IPS-11a (cell line): ENCODE measurements around the gene ZNF329.
A peak's percentile ranks its signal among the peaks of the same experiment; 100 is the strongest.
"Not testable (repeated sequence)": the region's sequence is repeated elsewhere in the genome, so short reads cannot be mapped to it uniquely, and the experiment has no call there.

Experiments used
- H3K4me3 ChIP-seq: one replicate; pipeline ENCODE4 v1.5.1; 2013; ENCODE audit warnings: low read depth, low read length, control low read depth

The ZNF329 gene

DNA sequence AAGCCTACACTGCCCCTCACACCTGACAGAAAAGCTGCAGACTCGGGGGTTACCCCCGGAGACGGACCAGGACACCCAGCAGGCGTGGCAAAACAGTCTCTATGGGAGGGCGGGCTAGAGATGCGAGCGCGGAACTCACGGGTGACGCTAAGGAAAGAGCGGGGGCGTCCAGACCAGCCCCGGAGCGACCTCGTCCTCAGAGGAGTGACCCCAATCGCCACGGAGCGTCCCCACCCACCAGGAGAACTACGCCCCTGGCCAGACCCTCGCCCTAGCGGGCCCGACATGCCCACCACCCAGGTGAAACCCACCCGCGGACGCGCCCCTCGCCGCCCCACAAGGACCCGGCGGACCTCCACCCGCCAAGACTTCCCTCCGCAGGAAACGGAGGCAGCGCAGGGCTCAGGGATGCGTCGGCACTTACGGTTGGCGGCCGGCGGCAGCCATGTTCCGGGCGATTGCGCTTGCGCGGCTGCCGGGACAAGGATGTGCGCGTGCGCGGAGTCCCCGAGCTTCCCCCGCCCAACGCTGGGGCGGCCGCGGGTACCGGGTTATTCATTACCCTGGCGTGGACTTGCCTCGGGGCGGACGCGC, at the start of gene ZNF329:
Gene ZNF329, minus strand, starts transcription at position 462 of the 594 bp plus-strand sequence. CDS start 21,286 bp downstream, outside the sequence.
- H3K4me3 ChIP-seq: peak within 1 kb of the TSS; percentile 92

DNA sequence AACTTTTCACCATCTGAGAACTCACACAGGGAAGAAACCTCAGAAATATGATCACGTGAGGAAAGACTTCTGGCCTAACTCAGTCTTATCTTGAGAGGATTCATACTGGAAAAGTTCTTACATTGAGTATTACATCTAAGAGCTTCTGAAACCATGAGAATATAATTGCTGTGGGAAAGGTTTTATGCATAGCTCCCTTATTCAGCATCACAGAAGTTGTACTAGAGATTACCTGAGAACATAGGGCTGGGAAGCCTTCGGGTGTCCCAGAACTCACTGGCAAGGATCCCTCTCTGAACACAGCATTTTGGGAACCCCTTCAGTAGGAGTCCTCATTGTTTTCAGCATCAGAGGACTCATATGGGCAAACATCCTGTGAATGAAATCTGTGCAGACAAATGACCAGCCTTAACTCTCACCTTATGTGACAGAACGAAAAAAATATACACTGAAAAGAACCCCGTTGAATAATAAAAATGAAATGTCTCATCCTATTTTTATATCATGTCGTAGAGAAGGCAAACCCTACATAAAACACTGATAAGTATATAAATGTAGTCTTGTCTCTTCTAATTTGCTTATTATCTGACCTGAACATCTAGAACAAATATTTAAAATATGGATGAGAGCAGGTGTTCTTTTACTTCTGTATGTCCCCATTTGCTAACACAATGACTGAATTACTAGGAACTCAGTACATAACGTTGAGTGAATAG, 46.5 kb upstream of the ZNF329 start:
- H3K4me3 ChIP-seq: no peak overlapping the region

DNA sequence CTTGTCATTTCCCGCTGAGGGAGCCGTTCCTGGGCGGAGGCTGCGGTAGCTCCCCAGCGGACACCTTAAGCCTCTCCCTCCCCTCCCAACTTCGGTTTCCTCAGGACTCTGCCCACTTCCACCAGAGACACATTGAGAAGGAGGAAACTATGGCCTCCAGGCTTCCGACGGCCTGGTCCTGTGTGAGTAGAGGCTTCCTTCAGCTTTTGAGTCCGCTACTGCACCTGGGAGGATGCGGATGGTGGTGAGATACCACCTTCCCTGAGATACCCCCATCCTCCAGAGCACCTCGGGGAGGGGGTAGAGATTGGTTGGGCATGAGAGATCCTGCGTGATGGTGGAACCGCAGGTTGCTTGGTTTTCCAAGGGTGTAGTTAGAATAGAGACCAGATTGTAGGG, 33.2 kb upstream of the ZNF329 start:
- H3K4me3 ChIP-seq: peak overlapping the region; percentile 98

DNA sequence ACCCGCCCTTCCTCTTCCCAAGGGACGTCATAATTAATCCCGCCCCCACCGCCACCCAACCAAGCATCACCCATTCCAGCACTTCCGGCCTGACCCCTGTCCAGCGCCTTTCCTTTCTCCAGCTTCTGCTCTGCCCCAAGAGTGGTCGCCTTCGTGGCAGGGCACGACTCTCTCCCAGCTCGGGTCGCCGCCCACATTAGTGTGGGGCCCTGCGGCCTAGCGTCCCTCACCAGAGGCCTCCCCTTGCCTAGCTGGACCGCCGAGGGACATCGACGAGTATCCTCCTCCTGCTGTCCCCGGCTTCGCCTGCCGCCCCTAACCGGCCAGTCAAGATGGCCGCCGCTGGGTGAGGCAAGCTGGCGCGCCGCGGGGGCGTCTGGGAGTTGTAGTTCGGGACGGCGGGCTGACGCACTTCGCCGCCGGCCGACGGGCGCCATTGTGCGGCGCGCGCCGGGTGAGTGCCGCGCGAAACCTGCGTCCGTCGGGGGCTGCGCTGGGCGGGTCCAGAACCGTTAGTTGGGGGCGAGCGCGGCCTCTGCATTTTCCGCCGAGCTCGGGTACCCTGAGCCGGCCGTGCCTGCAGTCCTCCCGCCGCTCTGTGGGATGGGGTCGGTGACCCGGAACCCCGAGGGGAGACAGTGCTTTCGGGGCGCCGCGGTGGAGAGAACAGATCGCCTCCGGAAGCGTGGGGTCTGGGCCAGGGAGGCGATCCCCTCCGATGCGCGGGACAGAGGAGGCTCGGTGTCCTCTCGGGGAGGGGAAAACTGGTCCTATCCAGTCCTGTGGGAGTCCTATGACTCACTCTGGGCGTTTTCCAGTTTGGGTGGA, 32.6 kb upstream of the ZNF329 start, which contains the start of gene ZNF274:
Gene ZNF274, plus strand, starts transcription at position 73 of the 828 bp plus-strand sequence. CDS start 905 bp downstream, outside the sequence.
- H3K4me3 ChIP-seq: peak within 1 kb of the TSS; percentile 98

DNA sequence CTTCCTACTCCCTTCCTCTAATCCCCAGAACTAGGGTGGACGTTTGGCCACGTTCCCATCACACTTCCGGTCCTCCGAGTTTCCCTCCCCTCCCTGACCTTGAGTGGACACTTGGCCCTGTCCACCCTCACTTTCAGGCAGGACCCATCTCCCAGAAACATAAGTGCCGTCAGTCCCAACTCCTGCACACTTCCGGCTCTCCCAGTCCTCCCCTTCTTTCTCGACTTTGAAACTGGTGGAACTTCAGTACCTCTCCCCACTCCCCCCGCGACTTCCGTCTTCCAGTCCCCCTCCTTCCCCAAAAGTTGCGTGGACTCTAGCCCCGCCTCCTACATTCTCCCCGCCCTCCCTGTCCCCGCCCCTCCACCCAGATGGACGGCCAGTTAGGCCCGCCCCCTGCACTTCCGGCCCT, 32.0 kb upstream of the ZNF329 start:
- peak overlapping the region; percentile 30 for H3K4me3 ChIP-seq

DNA sequence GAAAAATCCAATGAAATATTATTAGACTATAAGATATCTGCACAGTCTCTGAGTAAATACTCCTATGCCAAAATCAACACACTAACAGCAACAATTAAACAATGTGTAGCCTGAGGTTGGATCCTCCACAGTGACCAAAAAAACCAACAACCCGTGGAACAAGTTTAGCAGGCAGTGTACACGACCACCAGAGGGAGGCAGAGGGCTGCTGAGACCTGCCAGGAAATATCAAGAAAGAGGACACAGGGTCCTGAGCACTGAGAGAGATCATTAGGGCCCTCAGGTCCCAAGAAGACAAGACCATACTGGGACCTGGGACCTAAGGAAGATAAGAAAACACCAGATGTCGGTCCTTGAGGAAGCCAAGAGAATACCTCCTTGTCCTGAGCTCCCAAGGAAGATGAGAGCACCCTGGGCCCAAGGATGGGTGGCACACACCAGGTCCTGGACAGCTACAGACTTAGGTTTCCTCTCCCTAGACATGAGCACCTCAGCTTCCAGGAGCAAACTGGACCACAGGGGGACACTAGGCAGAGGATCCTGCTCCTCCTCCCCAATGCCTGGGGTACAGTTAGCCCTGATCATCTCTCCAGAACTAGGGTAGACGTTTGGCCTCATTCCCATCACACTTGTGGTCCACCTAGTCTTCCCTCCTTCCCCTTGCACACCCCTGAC, 31.4 kb upstream of the ZNF329 start:
- peak overlapping the region; percentile 30 for H3K4me3 ChIP-seq

DNA sequence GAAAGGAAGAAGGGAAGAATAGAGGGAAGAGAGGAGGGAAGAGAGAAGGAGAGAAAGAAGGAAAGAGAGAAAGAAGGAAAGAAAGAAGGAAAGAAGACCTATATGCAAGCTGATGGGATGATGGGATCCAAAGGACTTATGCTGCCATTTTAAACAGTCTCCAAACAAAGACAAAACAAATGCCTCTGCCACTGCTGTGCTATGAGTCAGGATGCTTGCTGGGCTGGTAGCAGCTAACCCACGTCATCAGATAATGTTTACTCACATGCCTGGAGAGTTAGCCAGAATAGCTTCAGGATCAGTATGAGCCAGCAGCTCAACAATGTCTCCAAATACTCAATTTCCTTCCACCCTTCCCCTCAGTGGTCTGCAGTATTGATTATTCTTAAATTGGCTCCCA, 20.3 kb upstream of the ZNF329 start:
- no peak overlapping the region for H3K4me3 ChIP-seq

DNA sequence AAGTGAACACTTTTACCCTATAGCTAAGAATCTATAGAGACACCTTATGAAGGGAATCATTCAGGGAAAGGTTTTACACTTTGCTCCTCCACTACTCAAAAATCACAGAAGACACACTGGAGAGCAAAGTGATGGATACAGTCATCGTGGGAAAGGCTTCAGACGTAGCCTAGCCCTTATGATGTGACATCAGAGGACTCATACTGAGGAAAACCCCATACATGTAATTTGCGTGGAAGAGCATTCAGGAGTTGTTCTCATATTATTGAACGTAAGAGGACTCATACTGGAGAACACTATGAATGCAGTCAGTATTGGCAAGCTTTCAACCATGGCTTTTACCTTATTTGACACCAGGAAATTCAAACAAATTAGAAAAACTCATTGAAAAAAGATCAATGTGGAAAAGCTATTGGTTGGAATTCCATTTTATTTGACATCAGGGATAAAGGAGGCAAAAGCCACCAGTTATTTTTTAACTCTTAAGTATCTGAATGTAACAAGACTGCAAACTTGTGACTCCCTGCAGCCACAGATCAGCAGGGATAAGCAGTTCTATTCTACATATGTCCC, 16.2 kb upstream of the ZNF329 start:
- H3K4me3 ChIP-seq: no peak overlapping the region

DNA sequence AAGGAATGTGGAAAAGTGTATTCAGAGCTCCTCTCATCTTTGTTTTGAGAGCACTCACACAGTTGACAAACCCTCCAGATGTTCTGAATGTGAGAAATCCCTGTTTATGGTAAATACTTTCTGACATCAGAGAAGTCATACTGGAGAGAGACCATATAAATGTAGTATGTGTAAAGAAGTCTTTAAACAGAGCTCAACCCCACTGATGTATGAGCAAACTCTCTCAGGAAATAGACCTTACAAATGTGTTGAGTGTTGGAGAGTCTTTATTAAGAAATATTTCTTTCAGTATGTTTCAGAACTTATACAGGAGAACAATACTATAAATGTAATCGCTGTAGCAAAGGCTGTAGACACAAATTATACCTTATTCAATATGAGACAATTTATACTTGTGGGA, 15.7 kb upstream of the ZNF329 start:
- H3K4me3 ChIP-seq: no peak overlapping the region

DNA sequence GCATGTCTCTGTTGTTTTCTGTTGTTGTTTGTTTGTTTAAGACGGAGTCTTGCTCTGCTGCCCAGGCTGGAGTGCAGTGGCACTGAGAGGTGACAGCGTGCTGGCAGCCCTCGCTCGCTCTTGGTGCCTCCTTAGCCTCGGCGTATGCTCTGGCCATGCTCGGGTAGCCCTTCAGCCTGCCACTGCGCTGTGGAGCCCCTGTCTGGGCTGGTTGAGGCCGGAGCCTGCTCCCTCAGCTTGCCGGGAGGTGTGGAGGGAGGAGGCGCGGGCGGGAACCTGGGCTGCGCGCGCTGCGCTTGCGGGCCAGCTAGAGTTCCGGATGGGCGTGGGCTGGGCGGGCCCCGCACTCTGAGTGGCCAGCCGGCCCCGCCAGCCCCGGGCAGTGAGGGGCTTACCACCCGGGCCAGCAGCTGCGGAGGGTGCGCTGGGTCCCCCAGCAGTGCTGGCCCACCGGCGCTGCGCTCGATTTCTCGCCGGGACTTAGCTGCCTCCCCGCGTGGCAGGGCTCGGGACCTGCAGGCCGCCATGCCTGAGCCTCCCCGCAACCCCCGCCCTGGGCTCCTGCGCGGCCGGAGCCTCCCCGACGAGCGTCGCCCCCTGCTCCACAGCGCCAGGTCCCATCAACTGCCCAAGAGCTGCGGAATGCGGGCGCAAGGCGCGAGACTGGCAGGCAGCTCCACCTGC, 6.6 kb upstream of the ZNF329 start:
- H3K4me3 ChIP-seq: no peak overlapping the region

DNA sequence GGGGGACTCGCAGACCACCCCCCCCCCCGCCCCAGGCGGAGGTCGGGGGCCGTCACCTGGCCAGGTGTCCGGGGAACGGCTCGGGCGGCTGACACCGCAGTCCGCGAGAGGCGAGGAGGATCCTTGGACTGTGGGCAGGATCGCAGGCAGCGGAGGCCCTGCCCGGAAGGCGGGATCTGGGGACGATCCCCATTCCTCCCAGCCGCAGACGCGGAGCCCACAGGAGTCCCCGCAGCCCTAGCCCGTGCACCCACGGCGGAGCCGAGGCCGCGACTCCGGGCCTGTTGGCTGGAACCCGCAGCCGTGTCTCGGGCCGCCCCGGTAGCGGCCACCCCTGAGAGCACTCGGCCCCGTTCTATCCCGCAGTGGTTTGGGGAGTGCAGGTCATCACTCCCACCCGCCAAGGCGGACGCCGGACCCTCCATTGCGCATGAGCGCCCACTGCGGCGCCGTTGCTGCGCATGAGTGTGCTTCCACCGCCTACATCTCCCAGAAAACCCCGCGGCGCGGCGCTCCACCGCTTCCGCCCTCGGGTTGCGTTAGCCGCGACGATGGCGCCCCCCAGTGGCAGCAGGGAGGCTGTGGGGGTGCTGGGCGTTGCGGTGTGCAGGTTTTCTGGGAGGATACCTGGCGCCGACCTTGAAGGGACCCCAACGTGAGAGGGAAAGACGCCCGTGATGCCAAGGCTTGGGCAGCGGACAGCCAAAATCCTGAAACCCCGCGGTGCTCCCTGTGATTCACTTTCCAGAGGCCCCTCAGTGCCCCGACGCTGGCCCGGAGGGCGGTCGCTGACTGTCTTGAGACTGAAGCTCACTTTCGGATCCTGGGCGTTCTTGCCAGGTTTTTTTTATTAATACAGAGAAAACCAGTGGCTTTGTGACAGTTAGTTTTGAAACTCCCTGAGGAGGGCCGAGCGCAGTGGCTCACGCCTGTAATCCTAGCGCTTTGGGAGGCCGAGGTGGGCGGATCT, 4.4 kb upstream of the ZNF329 start:
- H3K4me3 ChIP-seq: peak overlapping the region; percentile 86

DNA sequence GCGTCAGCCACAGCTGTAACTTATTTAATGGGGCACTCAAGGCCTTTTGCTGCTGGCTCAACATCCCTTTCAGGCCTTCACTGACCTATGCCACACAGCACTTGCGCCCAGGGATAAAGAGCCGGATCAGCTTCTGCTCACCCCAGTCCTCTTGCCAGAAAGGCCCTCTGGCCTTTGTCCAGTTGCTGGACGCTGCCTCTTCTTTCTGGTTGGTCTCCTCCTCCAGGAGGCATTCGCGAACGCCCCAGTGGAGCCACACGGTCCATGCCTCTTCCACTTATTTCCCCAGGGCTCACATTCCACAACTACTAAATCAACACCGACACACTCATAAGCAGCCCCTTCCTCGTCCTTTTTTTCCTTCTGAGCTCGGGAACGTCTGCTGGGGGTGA, 3.7 kb upstream of the ZNF329 start:
- H3K4me3 ChIP-seq: peak overlapping the region; percentile 86

DNA sequence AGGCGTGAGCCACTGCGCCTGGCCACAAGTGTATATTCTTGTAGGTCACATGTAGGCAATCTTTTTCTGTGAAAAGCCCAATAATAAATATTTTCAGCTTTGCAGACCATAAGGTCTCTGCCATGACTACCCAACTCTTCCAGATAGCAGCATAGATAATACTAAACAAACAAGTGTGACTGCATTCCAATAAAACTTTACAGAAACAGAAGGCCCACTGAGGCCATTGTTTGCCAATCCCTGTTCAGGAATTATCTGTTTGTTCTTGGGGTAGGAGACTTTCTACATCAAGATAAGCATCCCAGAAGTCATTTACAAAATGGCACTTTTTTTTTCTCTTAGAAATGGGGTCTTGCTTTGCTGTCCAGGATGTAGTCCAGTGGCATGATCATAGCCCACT, 2.8 kb upstream of the ZNF329 start:
- no peak overlapping the region for H3K4me3 ChIP-seq

DNA sequence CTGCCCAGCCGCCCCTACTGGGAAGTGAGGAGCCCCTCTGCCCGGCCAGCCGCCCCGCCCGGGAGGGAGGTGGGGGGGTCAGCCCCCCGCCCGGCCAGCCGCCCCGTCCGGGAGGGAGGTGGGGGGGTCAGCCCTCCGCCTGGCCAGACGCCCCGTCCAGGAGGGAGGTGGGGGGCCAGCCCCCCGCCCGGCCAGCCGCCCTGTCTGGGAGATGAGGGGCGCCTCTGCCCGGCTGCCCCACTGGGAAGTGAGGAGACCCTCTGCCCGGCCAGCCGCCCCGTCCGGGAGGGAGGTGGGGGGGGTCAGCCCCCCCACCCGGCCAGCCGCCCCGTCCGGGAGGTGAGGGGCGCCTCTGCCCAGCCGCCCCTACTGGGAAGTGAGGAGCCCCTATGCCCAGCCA, 3.1 kb downstream of the ZNF329 start:
- not testable (repeated sequence) for H3K4me3 ChIP-seq

DNA sequence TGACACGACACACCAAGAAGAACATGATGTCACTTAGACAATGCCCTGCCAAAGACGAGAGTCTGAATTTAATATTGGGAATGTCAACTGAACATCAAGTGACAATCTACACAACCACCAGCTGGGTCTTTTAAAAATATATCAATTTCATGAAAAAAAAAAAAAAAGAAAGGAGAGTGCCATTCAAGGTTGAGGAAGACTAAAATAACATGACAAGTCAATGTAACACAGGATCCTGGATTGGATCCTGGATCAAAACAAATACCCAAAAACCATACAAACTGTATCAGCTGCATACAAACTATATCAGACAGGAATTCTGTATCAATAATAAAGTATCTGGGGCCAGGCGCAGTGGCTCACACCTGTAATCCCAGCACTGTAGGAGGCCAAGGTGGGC, 4.7 kb downstream of the ZNF329 start:
- H3K4me3 ChIP-seq: no peak overlapping the region

DNA sequence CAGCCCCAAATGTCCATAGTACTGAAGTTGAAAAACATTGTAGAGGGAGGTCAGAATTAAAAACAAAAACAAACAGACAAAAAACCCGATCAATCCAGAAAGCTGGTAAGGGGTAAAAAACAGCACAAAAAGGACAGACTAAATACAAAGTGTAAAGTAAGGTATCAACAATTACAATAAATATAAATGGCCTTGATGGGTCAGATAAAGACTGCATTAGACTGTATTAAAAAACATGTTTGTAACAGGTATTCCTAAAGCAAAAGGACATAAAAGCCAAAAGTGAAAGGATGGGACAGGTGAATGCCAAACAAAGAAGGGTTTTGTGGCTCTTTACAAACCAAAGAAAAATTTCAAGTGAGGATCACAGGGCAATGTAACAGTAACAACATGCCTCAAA, 16.3 kb downstream of the ZNF329 start:
- no peak overlapping the region for H3K4me3 ChIP-seq

DNA sequence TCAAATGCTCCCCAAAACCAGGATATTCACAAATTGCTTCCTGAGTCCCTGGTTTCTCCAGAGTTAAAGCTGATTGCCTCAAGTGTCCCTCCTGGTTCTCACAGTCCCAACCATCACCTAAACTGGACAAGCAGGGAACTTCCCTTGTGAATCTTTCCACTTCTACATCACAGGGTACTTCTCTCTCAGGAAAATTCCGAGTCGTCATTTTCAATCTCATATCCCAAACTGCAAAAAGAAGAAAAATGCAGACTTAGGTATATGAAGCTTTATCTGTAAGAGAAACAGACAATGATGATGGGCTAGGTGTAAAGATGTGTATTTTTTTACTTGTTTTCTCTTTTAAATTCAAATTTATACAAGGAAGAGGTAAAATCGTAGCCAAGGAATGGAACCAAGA, 21.3 kb downstream of the ZNF329 start:
- H3K4me3 ChIP-seq: no peak overlapping the region

DNA sequence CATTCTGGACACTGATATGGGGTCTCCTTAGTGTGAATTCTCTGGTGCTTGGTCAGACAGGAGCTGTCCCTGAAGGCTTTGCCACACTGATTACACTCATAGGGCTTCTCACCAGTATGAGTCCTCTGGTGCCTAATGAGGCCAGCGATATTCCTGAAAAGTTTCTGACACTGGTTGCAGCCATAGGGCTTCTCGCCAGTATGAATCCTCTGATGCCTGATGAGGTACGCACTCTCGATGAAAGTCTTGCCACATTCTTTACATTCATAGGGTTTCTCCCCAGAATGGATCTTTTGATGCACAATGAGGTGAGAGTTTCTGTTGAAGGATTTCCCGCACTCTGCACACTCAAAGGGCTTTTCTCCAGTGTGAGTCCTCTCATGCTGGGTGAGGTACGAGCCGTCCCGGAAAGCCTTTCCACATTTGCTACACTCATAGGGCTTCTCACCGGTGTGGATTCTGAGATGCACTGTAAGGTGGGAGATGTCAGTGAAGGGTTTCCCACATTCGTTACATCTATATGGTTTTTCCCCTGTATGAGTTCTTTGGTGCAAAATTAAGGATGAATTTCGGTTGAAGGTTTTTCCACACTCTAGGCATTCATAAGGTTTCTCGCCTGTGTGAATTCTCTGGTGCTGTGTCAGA, 22.4 kb downstream of the ZNF329 start:
- H3K4me3 ChIP-seq: no peak overlapping the region

DNA sequence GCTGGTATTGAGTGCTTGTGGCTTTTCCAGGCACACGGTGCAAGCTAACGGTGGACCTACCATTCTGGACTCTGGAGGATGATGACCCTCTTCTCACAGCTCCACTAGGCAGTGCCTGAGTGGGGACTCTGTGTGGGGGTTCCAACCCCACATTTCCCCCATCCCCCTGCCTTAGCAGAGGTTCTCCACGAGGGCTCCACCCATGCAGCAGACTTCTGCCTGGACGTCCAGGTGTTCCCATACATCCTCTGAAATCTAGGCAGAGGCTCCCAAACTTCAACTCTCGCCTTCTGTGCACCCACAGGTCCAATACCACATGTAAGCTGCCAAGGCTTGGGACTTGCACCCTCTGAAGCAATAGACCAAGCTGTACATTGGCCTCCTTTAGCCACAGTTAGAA, 27.2 kb downstream of the ZNF329 start:
- no peak overlapping the region for H3K4me3 ChIP-seq
